H9 (cell line): ENCODE measurements around the gene NSMF. TPM values are rescaled to one million over a fixed set of nuclear protein-coding genes. Genes with fewer than 3 reads are reported as not detected.

Source experiments
- DNase-seq: peaks from one replicate; pipeline ENCODE4 v3.0.0-alpha.2; 2017
- H2AFZ ChIP-seq: one replicate; pipeline ENCODE4 v1.6.1; 2013; ENCODE audit warnings: mild to moderate bottlenecking, low read length, control low read depth, moderate library complexity
- H2AK5ac ChIP-seq: 2 replicates; pipeline ENCODE4 v1.6.1; 2013; ENCODE audit warnings: low read length, control low read depth, mixed read lengths; ENCODE audit not compliant: insufficient read length
- H2BK120ac ChIP-seq: one replicate; pipeline ENCODE4 v1.6.1; 2013; ENCODE audit warnings: low read depth, mild to moderate bottlenecking, low read length, control low read depth, inconsistent platforms; ENCODE audit not compliant: poor library complexity, severe bottlenecking
- H2BK12ac ChIP-seq: 2 replicates; pipeline ENCODE4 v1.6.1; 2013; ENCODE audit warnings: low read length, control low read depth, mixed read lengths, low read depth; ENCODE audit not compliant: insufficient read length
- H2BK15ac ChIP-seq: 2 replicates; pipeline ENCODE4 v1.6.1; 2013; ENCODE audit warnings: low read depth, low read length, control low read depth
- H2BK20ac ChIP-seq: one replicate; pipeline ENCODE4 v1.6.1; 2013; ENCODE audit warnings: low read depth, mild to moderate bottlenecking, low read length, control low read depth, inconsistent platforms; ENCODE audit not compliant: poor library complexity, severe bottlenecking
- H2BK5ac ChIP-seq: 2 replicates; pipeline ENCODE4 v1.6.1; 2013; ENCODE audit warnings: low read length, control low read depth, mixed read lengths; ENCODE audit not compliant: insufficient read length
- H3K14ac ChIP-seq: 2 replicates; pipeline ENCODE4 v1.6.1; 2013; ENCODE audit warnings: low read length, control low read depth; ENCODE audit not compliant: insufficient read depth
- H3K18ac ChIP-seq: 2 replicates; pipeline ENCODE4 v1.6.1; 2013; ENCODE audit warnings: low read depth, mild to moderate bottlenecking, mixed read lengths, low read length, control low read depth; ENCODE audit not compliant: insufficient read length
- H3K23ac ChIP-seq: 2 replicates; pipeline ENCODE4 v1.6.1; 2013; ENCODE audit warnings: low read length, control low read depth, mixed read lengths, low read depth; ENCODE audit not compliant: insufficient read length
- H3K23me2 ChIP-seq: 2 replicates; pipeline ENCODE4 v1.6.1; 2013; ENCODE audit warnings: low read depth, mild to moderate bottlenecking, mixed read lengths, low read length, control low read depth; ENCODE audit not compliant: insufficient read length, poor library complexity, severe bottlenecking
- H3K27ac ChIP-seq: 2 replicates; pipeline ENCODE4 v1.5.1; 2013; ENCODE audit warnings: low read length, control low read depth, mixed read lengths, low read depth; ENCODE audit not compliant: insufficient read length
- H3K27me3 ChIP-seq: 2 replicates; pipeline ENCODE4 v1.6.1; 2013; ENCODE audit warnings: low read length, control low read depth, inconsistent platforms; ENCODE audit not compliant: insufficient read depth
- H3K4ac ChIP-seq: 2 replicates; pipeline ENCODE4 v1.6.1; 2013; ENCODE audit warnings: low read depth, mild to moderate bottlenecking, control low read depth, inconsistent platforms, low read length, moderate library complexity
- H3K4me1 ChIP-seq: 2 replicates; pipeline ENCODE4 v1.6.1; 2013; ENCODE audit warnings: low read length, control low read depth, inconsistent platforms; ENCODE audit not compliant: insufficient read depth
- H3K4me2 ChIP-seq: 2 replicates; pipeline ENCODE4 v1.6.1; 2013; ENCODE audit warnings: low read length, control low read depth, mixed read lengths; ENCODE audit not compliant: insufficient read length, insufficient read depth
- H3K56ac ChIP-seq: 2 replicates; pipeline ENCODE4 v1.6.1; 2013; ENCODE audit warnings: low read depth, mild to moderate bottlenecking, mixed read lengths, low read length, control low read depth; ENCODE audit not compliant: insufficient read length
- H3K79me1 ChIP-seq: 2 replicates; pipeline ENCODE4 v1.6.1; 2013; ENCODE audit warnings: low read depth, mild to moderate bottlenecking, moderate library complexity, low read length, control low read depth, inconsistent platforms; ENCODE audit not compliant: insufficient read depth, poor library complexity, severe bottlenecking
- H3K79me2 ChIP-seq: 2 replicates; pipeline ENCODE4 v1.6.1; 2013; ENCODE audit warnings: low read length, control low read depth, inconsistent platforms; ENCODE audit not compliant: insufficient read depth
- H3K9ac ChIP-seq: 2 replicates; pipeline ENCODE4 v1.6.1; 2013; ENCODE audit warnings: low read length, control low read depth, mixed read lengths; ENCODE audit not compliant: insufficient read length; ENCODE audit errors: extremely low read depth
- H3K9me3 ChIP-seq: one replicate; pipeline ENCODE4 v1.6.1; 2013; ENCODE audit warnings: low read depth, low read length, inconsistent platforms; ENCODE audit not compliant: control insufficient read depth
- H3T11ph ChIP-seq: one replicate; pipeline ENCODE4 v1.6.1; 2013; ENCODE audit warnings: mild to moderate bottlenecking, low read length, control low read depth, inconsistent platforms
- H4K20me1 ChIP-seq: one replicate; pipeline ENCODE4 v1.6.1; 2013; ENCODE audit not compliant: control insufficient read depth, insufficient read length, insufficient read depth
- H4K5ac ChIP-seq: 2 replicates; pipeline ENCODE4 v1.6.1; 2013; ENCODE audit warnings: low read depth, mild to moderate bottlenecking, mixed read lengths, low read length, control low read depth; ENCODE audit not compliant: insufficient read length
- H4K8ac ChIP-seq: replicated peaks from 2 replicates; pipeline ENCODE4 v1.6.1; 2013; ENCODE audit warnings: low read length, control low read depth, mixed read lengths, low read depth; ENCODE audit not compliant: insufficient read length
- H4K91ac ChIP-seq: 2 replicates; pipeline ENCODE4 v1.6.1; 2013; ENCODE audit warnings: low read depth, mild to moderate bottlenecking, moderate library complexity, mixed read lengths, low read length, control low read depth; ENCODE audit not compliant: insufficient read length
- H3K27ac Mint-ChIP-seq, 3 experiments: 2 replicates in 2 of 3; 3 replicates in 1 of 3; pipeline ENCODE4 v1.8.0; 2020 to 2021; ENCODE audit warnings: mixed read lengths in 3 of 3, mild to moderate bottlenecking in 1 of 3, moderate library complexity in 1 of 3
- H3K27me3 Mint-ChIP-seq: 2 replicates; pipeline ENCODE4 v1.8.0; 2021; ENCODE audit warnings: low read depth, mild to moderate bottlenecking, moderate library complexity, mixed read lengths
- H3K36me3 Mint-ChIP-seq, 3 experiments: 2 replicates in 2 of 3; 3 replicates in 1 of 3; pipeline ENCODE4 v1.8.0; 2020 to 2021; ENCODE audit warnings: low read depth in 3 of 3, mixed read lengths in 3 of 3; ENCODE audit not compliant: insufficient read depth in 1 of 3
- H3K4me1 Mint-ChIP-seq, 2 experiments: 2 replicates each; pipeline ENCODE4 v1.8.0; 2020; ENCODE audit warnings: mixed read lengths in 2 of 2
- H3K4me3 Mint-ChIP-seq, 2 experiments: 2 replicates in 1 of 2; 3 replicates in 1 of 2; pipeline ENCODE4 v1.8.0; 2020 to 2021; ENCODE audit warnings: mild to moderate bottlenecking in 2 of 2, mixed read lengths in 2 of 2, moderate library complexity in 1 of 2
- H3K9me3 Mint-ChIP-seq, 2 experiments: 2 replicates in 1 of 2; 3 replicates in 1 of 2; pipeline ENCODE4 v1.8.0; 2020; ENCODE audit warnings: mild to moderate bottlenecking in 2 of 2, mixed read lengths in 2 of 2, moderate library complexity in 1 of 2
- WGBS: extraction: QIAGEN DNeasy Blood & Tissue Kit; methylation state at CpG from one replicate; pipeline ENCODE4 v1.1.7; 2013; ENCODE audit warnings: missing lambda C conversion rate, low lambda C conversion rate, mixed read lengths; ENCODE audit not compliant: insufficient read length; ENCODE audit errors: extremely low coverage; 5-methylcytosine and 5-hydroxymethylcytosine counted together
- total RNA-seq: library from RNA; stranded (reverse); gene quantifications from 2 replicates; pipeline ENCODE4 v1.2.1, GENCODE V29; 2021
- TF ChIP-seq, protein P1 (sequence below): fragments of 200-600 bp; sonication (generic); conservative IDR thresholded peaks from 3 replicates; pipeline ENCODE4 v1.8.0; 2021; ENCODE audit warnings: antibody characterized with exemption, mild to moderate bottlenecking

The NSMF gene
- total RNA-seq, 1 experiment from 2014 or later = 46.3 TPM

DNA sequence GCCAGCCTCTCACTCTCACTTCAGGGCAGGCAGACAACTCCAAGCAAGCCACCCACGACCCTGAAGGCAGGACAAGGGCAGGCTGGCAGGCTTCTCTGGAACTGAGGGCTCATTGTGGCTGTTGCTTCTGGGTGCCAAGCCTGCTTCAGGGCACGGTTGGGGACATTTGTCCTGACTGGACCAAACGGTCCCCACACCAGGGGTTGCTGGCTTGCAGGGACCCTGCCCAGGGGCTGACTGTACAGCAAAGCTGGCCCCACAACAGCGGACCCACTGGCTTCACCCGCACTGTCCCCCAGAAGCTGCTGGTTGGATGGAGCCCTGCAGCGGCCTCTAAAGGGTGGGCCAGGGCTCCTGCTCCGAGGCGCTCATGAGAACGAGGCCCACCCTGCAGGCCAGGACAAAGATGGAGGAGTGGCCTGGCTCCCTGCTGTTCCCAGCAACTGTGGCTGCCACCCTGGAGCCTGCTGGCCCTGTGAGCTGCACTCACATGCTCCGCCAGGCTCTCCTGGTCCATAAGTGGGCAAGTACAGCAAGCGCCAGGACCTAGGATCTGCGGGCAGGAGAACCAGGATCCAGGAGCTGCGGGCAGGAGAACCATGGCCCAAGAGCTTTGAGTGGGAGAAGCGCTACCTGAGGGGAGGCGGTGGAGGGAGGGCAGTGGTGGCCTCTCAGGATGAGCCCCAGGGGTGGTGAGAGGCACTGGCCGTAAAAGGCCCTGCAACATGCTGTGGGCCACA lies 34.4 kb upstream of the NSMF start:
- Histone ChIP-seq H3K18ac (no peak overlapping the region), H2BK12ac (no peak overlapping the region), H2AFZ (no peak overlapping the region), H3K56ac (no peak overlapping the region), H3K14ac (no peak overlapping the region), H3K27ac (no peak overlapping the region), H3K4ac (no peak overlapping the region), H3K9me3 (no peaks in the 10 kb centered on the region), H3T11ph (no peak overlapping the region), H2BK20ac (no peak overlapping the region), H4K91ac (no peak overlapping the region), H4K20me1 (peaks cover 2% of the 10 kb centered on the region), H4K8ac (no peak overlapping the region), H4K5ac (no peak overlapping the region), H2BK120ac (no peak overlapping the region), H3K9ac (no peak overlapping the region), H3K79me2 (no peaks in the 10 kb centered on the region), H3K23me2 (no peaks in the 10 kb centered on the region), H3K27me3 (no peaks in the 10 kb centered on the region), H3K23ac (no peak overlapping the region), H3K4me1 (no peaks in the 10 kb centered on the region), H2BK15ac (no peak overlapping the region), H2BK5ac (no peak overlapping the region), H3K4me2 (no peak overlapping the region), H2AK5ac (no peak overlapping the region), H3K79me1 (no peaks in the 10 kb centered on the region)
- Mint-ChIP-seq H3K9me3 (peaks cover 2 to 32% of the 10 kb centered on the region in 2 experiments; a peak in 2 of 5 replicates), H3K36me3 (no peaks in the 10 kb centered on the region), H3K4me3 (no peak overlapping the region), H3K27me3 (peaks cover under 1% of the 10 kb centered on the region; the same call in 1 of the 2 replicates), H3K4me1 (no peaks in the 10 kb centered on the region), H3K27ac (0 out of 7 replicates have a peak overlapping the region, but pooled peaks of 1 of the 3 experiments have one; percentile 16)
- TF ChIP-seq, protein P1, sequence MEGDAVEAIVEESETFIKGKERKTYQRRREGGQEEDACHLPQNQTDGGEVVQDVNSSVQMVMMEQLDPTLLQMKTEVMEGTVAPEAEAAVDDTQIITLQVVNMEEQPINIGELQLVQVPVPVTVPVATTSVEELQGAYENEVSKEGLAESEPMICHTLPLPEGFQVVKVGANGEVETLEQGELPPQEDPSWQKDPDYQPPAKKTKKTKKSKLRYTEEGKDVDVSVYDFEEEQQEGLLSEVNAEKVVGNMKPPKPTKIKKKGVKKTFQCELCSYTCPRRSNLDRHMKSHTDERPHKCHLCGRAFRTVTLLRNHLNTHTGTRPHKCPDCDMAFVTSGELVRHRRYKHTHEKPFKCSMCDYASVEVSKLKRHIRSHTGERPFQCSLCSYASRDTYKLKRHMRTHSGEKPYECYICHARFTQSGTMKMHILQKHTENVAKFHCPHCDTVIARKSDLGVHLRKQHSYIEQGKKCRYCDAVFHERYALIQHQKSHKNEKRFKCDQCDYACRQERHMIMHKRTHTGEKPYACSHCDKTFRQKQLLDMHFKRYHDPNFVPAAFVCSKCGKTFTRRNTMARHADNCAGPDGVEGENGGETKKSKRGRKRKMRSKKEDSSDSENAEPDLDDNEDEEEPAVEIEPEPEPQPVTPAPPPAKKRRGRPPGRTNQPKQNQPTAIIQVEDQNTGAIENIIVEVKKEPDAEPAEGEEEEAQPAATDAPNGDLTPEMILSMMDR = no peak
- DNase-seq = no peak
- WGBS = no CpG with 5 or more reads among the region's 16 CpGs
